ENCODE results near the gene TBX4. TPM values are rescaled to one million over a fixed set of nuclear protein-coding genes. Genes with fewer than 3 reads are reported as not detected.

Gene TBX4
- total RNA-seq, 1 experiment from 2014 or later, result not detected

DNA sequence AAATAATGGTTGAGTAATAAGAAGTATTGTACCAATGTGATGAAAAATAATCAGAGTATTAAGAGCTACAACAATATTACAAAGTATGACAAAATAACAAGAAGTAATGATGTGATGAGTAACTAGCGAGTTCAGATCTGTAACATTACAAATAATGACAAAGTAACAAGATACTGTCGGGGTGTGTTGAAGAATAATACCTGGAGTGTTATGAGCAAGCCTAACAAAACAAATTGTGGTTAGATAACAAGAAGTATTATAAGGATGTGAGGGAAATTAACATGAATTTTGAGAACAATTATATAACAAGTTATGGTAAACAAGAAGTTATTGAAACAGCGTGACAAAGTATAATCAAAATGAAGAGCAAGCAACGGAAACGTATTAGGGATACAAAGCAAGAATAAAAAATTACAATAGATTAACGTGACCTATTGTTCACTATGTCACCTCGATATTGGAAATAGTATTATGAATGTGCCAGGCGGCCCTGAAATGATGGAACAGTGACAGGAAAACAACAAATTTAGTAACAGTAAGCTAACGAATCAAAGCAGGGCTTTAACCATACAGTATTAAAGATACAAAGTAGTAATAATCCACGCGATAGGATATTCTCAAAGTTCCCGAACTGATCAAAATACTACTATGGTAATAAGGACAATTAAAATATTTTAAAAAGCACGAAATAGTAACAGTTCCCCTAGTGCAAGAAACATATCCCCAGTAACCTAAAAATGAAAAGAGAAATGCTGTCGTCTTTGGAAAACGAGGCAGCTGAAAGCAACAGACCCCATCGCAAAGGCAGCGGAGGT lies 1.6 kb downstream of the TBX4 start:
- ChIA-PET CTCF (no interaction called here), POLR2A (no interaction called here)
- no peaks in the 10 kb centered on the region for H3K36me3 Mint-ChIP-seq (ENCODE audit: insufficient read depth, unreplicated experiment)
- no peaks in the 10 kb centered on the region for H3K27me3 Mint-ChIP-seq (ENCODE audit: insufficient read depth, unreplicated experiment)
- H3K4me1 Mint-ChIP-seq (ENCODE audit: insufficient read depth, unreplicated experiment), result no peaks in the 10 kb centered on the region
- DNase-seq (ENCODE audit: unreplicated experiment), result no peak
- intact Hi-C loops (cut with micrococcal nuclease), result no loop called here
- no peak overlapping the region for H3K27ac Mint-ChIP-seq (ENCODE audit: low read depth, unreplicated experiment)
- no peak overlapping the region for H3K4me3 Mint-ChIP-seq (ENCODE audit: unreplicated experiment)
- H3K9me3 Mint-ChIP-seq (ENCODE audit: unreplicated experiment), result peaks cover 12% of the 10 kb centered on the region
- TF ChIP-seq CTCF (IDR thresholded peaks at IDR 0.05; ENCODE audit: unreplicated experiment), result no peak
- no TSS peak for BruUV-seq (replicated peaks)

DNA sequence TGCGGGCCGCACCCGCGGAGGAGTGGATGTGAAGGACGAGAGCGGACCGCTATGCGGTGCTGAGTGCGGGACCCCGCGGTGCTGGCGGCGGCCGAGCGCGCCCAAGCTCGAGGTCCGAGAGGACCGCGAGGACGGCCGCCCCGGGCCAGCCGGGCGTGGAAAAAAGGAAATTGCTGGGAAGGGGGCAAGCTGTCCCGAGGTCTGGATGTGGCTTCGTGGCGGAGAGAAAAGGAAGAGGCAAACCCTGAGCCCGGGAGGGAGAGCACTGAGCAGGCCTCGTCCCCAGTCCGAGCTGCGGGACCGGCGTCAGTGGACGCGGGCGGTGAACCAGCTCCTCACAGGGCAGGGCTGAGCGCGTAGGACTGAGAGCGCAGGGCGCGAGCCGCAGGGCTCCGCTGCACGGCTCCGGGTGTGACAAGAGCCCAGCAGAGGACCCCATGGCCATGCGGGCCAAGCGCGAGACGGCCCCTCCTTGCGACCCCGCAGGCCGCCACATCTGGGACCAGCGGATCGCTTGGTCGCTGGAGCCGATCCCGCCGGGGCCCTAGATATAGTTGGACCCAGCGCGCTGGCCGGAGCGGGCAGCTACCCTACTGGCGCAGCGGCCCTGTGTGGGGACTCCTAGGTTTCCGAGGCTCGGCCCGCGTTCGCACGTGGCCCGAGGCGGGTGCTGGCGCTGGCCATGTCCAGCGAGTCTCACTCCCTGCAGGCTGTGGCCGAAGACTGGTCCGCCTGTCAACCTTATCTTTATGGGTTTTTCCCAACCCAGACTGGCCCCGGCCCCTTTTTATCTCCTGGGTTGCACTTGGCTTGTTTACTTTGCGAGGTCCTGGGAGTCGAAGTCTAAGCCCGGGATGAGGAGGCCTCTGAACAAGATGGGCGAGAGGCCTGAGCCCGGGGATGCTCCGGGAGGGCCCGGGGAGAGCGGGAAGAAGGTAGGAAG lies 2.4 kb downstream of the TBX4 start:
- no peak overlapping the region for H3K4me3 Mint-ChIP-seq (ENCODE audit: unreplicated experiment)
- TF ChIP-seq CTCF (IDR thresholded peaks at IDR 0.05; ENCODE audit: unreplicated experiment), result no peak
- H3K36me3 Mint-ChIP-seq (ENCODE audit: insufficient read depth, unreplicated experiment), result no peaks in the 10 kb centered on the region
- H3K27ac Mint-ChIP-seq (ENCODE audit: low read depth, unreplicated experiment), result no peak overlapping the region
- intact Hi-C loops (cut with micrococcal nuclease), result no loop called here
- no peaks in the 10 kb centered on the region for H3K4me1 Mint-ChIP-seq (ENCODE audit: insufficient read depth, unreplicated experiment)
- no peaks in the 10 kb centered on the region for H3K27me3 Mint-ChIP-seq (ENCODE audit: insufficient read depth, unreplicated experiment)
- H3K9me3 Mint-ChIP-seq (ENCODE audit: unreplicated experiment), result peaks cover 12% of the 10 kb centered on the region
- BruUV-seq (replicated peaks), result no TSS peak
- DNase-seq (ENCODE audit: unreplicated experiment), result no peak
- ChIA-PET CTCF (interaction anchor here (0.6 kb wide), 1 partner anchor 392 kb away, joined by 3 read pairs; no protein-coding TSS in a partner anchor), POLR2A (no interaction called here)

- no TSS peak for BruUV-seq (replicated peaks)
- H3K4me3 Mint-ChIP-seq (ENCODE audit: unreplicated experiment), result no peak overlapping the region
- no peak for DNase-seq (ENCODE audit: unreplicated experiment)
- no peak for TF ChIP-seq CTCF (IDR thresholded peaks at IDR 0.05; ENCODE audit: unreplicated experiment)
- intact Hi-C loops (cut with micrococcal nuclease), result no loop called here
- H3K4me1 Mint-ChIP-seq (ENCODE audit: insufficient read depth, unreplicated experiment), result no peaks in the 10 kb centered on the region
- no peaks in the 10 kb centered on the region for H3K36me3 Mint-ChIP-seq (ENCODE audit: insufficient read depth, unreplicated experiment)
- no peak overlapping the region for H3K27ac Mint-ChIP-seq (ENCODE audit: low read depth, unreplicated experiment)
- peaks cover 12% of the 10 kb centered on the region for H3K9me3 Mint-ChIP-seq (ENCODE audit: unreplicated experiment)
- POLR2A ChIA-PET, result no interaction called here
- H3K27me3 Mint-ChIP-seq (ENCODE audit: insufficient read depth, unreplicated experiment), result no peaks in the 10 kb centered on the region
- CTCF ChIA-PET, result interaction anchor here (0.6 kb wide), 1 partner anchor 392 kb away, joined by 3 read pairs; no protein-coding TSS in a partner anchor
These were observed 3.3 kb downstream of the TBX4 start for GRCh38 chr17:61455324-61456060.

Measured in MCF 10A (cell line).